ENCODE data around the gene SHANK1.

SHANK1 gene

DNA sequence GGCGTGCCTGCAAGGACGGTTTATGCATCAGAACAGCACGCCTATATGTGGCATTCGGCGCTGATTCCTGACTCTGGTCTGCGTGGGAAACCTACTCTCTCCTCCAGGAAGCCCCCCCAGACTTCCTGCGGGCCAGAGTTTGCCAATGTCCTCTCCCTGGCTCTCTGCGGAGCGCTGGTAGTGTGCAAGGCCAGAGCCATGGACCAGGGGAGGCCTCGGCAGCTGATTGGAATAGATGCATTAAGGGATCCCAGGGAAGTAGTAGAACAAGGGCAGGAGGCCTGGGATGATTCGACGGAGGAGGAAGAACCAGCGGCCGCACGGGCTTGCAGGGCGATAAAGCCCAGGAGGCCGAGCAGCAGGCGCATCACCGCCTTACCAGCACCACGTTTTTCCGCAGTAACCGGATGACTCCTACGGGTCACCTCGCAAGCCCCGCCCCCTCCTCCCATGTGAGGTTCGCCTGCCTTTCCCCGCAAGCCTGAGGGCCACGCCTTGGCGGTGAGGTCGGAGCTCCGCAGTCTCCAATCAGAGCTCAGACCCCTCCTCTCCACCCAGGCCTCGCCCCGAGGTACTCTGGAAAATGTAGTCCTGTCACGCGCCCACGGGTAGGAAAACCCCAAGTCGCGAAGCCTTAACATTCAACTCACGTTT, 8.6 kb upstream of the SHANK1 start:
- DNase-seq (ENCODE audit: low spot score), result peak; percentile 63

DNA sequence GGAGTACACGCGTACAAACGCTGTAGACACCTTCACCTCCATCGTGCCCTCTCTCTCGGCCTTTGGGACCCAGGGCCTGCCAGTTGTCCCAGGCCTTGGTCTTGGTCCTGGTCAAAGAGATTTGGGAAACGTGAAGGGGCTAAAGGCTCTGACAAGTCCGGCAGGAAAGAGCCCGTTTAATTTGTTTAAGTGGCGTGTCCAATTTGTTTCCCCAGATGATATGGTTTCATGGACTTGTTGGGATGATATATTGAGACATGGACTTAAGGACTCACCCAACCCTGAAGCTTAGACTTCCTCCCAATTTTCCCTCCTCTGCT, 6.3 kb upstream of the SHANK1 start:
- no peak for DNase-seq (ENCODE audit: low spot score)

DNA sequence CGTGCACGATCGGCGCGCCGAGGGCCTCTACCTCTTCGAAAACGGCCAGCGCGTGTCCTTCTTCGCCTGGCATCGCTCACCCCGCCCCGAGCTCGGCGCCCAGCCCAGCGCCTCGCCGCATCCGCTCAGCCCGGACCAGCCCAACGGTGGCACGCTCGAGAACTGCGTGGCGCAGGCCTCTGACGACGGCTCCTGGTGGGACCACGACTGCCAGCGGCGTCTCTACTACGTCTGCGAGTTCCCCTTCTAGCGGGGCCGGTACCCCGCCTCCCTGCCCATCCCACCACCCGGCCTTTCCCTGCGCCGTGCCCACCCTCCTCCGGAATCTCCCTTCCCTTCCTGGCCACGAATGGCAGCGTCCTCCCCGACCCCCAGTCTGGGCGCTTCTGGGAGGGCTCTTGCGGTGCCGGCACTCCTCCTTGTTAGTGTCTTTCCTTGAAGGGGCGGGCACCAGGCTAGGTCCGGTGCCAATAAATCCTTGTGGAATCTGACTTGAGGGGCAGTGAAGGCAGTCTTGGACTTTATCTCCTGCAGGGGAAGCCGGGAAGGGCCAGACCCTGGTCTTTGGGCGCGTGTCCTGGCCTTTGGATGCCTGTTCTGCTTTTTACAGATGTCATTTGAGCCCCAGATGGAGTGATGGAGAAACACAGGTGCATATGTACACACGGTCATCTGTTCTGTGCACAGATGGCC, 5.8 kb upstream of the SHANK1 start:
- DNase-seq (ENCODE audit: low spot score), result no peak

- DNase-seq (ENCODE audit: low spot score), result peak; percentile 93
Measured at GRCh38 chr19:50724522-50725217, 5.1 kb upstream of the SHANK1 start.

- no peak for DNase-seq (ENCODE audit: low spot score)
Measured at GRCh38 chr19:50723735-50724521, 4.3 kb upstream of the SHANK1 start.

DNA sequence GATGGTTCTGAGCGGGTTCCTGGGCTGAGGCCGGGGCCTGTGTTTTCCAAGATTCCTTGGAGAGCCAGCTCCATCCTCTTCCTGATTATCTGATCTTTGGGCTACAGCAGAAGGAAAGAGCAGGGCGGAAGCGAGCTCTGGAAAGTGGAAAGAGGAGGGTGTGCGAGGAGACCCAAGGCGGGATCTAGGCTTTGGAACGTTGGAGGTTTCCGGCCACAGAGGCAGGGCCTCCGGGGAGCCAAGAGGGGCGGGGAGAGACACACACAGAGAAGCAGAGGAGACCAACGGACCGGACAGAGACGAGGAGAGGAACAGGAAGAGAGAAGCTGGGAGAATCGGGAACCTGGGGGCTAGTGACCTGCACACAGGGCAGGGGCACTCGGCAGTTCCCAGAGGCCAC, 3.5 kb upstream of the SHANK1 start, which contains the start of gene CLEC11A:
Gene CLEC11A, plus strand, starts transcription at position 296 of the 400 bp plus-strand sequence. CDS start 162 bp downstream, outside the sequence.
- no peak for DNase-seq (ENCODE audit: low spot score)

- no peak for DNase-seq (ENCODE audit: low spot score)
Measured at GRCh38 chr19:50722201-50723013, 2.8 kb upstream of the SHANK1 start.

GRCh38 chr19:50721441-50722137, 2.0 kb upstream of the SHANK1 start:
- DNase-seq (ENCODE audit: low spot score), result no peak

DNA sequence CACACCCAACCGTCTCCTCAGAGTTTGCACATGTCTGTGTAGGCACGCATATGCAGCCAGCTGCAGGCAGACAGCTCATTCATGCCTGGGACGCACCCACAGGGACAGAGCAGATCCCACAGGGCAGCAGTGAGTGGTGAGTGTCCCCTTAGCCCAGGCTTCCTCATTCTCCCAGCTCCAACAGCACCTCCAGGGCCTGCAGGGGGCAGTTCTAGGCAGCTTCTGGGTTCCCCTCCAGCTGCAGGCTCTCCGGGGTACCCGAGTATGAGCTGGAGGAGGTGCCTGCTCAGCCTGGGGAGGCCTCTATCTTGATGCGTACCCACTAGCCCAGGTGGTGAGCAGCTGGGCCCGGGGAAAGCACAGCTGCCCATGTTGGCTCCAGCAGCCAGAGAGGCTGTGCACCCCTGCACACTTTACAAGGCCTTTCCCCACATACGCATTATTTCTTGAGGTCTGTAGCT, 1.3 kb upstream of the SHANK1 start:
- no peak for DNase-seq (ENCODE audit: low spot score)

DNA sequence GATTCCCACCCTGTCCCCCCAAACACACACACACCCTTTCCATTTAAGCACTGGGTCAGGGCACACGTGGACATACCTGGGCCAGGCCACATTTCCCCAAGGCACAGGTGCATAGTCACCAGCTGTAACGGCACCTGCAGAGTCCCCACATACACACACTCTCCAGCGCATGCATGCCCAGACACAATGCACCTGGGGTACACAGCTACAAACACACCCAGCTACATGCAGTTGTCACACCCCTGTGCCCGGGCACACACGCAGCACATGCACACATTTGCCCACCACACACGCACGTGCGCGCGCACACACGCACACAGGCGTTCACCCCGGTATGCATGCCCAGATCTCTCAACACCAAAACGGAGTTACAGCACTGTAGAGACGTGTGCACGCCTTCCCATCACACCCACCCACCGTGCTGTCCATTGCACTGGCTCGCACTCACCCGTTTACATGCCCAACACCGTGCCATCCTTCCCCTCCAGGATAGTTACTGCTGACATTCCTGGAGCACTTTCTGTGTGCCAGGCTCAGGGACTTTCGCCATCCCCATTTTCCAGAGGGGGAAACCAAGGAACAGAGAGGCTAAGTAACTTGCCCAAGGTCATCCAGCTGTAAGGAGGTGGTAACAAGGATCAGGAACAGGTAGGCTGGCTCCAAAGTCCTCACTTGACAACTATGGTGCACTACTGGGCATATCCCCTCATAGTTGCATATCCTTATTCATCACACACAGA, 749 bp upstream of the SHANK1 start:
- DNase-seq (ENCODE audit: low spot score), result no peak

GRCh38 chr19:50719119-50719435, 525 bp downstream of the SHANK1 start:
- DNase-seq (ENCODE audit: low spot score), result no peak

GRCh38 chr19:50718255-50719118, 1.1 kb downstream of the SHANK1 start:
- DNase-seq (ENCODE audit: low spot score), result no peak

- DNase-seq (ENCODE audit: low spot score), result no peak
Measured at GRCh38 chr19:50717891-50718254, 1.7 kb downstream of the SHANK1 start.

GRCh38 chr19:50717026-50717723, 2.4 kb downstream of the SHANK1 start:
- DNase-seq (ENCODE audit: low spot score), result no peak

DNA sequence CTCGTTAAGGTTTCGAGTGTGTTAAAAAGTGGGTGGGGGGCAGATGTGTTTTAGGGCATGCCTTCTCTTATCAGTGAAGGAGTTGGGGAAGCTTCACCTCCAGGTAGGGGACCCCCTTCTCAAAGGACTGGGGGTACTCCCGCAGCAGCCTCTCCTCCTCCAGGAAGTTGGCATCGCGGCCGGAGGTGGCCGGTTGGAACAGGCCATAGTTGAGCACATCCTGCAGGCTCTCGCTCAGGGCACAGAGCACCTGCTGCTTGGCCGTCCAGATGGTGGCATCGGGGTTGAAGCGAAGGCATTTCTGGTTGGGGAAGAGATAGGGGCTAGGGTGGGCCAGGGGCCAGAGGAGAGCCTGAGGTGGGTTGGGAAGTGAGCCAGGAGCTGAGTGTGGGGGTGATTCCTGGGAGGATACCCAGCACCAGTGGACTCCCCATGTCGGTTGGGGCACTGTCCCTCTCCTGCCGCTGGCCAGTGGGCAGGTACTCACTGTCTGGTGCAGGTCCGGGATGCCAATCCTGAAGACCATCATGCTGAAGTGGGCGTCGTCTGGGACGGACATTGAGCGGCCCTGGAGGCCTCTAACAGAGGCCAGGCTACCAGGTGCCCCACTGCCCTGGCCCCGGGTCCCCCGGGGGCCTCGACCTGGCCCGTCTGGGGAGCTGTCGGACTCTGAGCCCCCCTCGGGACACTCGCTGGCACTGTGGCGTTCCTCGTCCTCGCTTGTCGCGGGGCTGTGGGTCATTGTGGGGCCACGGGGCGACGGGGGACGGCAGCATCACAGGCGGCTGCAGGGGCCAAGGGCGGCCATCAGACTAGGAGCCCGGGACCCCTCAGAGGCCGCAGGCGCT, 3.2 kb downstream of the SHANK1 start:
- no peak for DNase-seq (ENCODE audit: low spot score)

- no peak for DNase-seq (ENCODE audit: low spot score)
Measured at GRCh38 chr19:50713556-50714236, 5.9 kb downstream of the SHANK1 start.

- DNase-seq (ENCODE audit: low spot score), result no peak
Measured at GRCh38 chr19:50712833-50713232, 6.8 kb downstream of the SHANK1 start.

Data from CD4-positive, alpha-beta T cell treated with Interleukin-6 at 100 ng/mL for 8 hours (primary cell).